Measurements from ENCODE around the gene PDX1.

The PDX1 gene

DNA sequence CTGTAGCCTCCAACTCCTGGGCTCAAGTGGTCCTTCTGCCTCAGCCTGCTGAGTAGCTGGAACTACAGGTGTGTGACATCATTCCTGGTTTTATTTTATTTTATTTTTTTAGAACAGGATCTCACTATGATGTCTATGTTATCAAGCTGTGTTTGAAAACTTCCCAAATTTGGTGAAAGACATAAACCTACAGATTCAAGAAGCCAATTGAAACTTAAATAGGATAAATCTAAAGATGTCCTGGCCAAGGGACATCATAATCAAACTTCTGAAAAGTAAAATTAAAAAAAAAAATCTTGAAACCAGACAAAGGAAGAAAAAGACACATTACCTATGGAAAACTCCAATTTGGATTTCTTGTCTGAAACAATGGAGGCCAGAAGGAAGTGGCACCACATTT, 23.1 kb upstream of the PDX1 start:
- no peak for DNase-seq (ENCODE audit: low read depth in 1 of 2, low spot score in 1 of 2)
- H3K4me3 ChIP-seq (replicated peaks; ENCODE audit: insufficient read depth, low read length) = no peak overlapping the region
- no peak for TF ChIP-seq GABPA (IDR thresholded peaks at IDR 0.05; ENCODE audit: low read depth)
- TF ChIP-seq POLR2AphosphoS5 (IDR thresholded peaks at IDR 0.05; ENCODE audit: low read depth) = no peak
- TF ChIP-seq, protein P1, sequence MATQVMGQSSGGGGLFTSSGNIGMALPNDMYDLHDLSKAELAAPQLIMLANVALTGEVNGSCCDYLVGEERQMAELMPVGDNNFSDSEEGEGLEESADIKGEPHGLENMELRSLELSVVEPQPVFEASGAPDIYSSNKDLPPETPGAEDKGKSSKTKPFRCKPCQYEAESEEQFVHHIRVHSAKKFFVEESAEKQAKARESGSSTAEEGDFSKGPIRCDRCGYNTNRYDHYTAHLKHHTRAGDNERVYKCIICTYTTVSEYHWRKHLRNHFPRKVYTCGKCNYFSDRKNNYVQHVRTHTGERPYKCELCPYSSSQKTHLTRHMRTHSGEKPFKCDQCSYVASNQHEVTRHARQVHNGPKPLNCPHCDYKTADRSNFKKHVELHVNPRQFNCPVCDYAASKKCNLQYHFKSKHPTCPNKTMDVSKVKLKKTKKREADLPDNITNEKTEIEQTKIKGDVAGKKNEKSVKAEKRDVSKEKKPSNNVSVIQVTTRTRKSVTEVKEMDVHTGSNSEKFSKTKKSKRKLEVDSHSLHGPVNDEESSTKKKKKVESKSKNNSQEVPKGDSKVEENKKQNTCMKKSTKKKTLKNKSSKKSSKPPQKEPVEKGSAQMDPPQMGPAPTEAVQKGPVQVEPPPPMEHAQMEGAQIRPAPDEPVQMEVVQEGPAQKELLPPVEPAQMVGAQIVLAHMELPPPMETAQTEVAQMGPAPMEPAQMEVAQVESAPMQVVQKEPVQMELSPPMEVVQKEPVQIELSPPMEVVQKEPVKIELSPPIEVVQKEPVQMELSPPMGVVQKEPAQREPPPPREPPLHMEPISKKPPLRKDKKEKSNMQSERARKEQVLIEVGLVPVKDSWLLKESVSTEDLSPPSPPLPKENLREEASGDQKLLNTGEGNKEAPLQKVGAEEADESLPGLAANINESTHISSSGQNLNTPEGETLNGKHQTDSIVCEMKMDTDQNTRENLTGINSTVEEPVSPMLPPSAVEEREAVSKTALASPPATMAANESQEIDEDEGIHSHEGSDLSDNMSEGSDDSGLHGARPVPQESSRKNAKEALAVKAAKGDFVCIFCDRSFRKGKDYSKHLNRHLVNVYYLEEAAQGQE (IDR thresholded peaks at IDR 0.05; ENCODE audit: insufficient replicate concordance, low read depth) = no peak
- TF ChIP-seq, protein P2, sequence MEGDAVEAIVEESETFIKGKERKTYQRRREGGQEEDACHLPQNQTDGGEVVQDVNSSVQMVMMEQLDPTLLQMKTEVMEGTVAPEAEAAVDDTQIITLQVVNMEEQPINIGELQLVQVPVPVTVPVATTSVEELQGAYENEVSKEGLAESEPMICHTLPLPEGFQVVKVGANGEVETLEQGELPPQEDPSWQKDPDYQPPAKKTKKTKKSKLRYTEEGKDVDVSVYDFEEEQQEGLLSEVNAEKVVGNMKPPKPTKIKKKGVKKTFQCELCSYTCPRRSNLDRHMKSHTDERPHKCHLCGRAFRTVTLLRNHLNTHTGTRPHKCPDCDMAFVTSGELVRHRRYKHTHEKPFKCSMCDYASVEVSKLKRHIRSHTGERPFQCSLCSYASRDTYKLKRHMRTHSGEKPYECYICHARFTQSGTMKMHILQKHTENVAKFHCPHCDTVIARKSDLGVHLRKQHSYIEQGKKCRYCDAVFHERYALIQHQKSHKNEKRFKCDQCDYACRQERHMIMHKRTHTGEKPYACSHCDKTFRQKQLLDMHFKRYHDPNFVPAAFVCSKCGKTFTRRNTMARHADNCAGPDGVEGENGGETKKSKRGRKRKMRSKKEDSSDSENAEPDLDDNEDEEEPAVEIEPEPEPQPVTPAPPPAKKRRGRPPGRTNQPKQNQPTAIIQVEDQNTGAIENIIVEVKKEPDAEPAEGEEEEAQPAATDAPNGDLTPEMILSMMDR (IDR thresholded peaks at IDR 0.05; ENCODE audit: insufficient read depth, low read length) = no peak
- no peak for TF ChIP-seq SPI1 (IDR thresholded peaks at IDR 0.05; ENCODE audit: borderline replicate concordance, low read depth)
- peaks cover 27% of the 10 kb centered on the region for H3K27me3 ChIP-seq (ENCODE audit: insufficient read depth, poor library complexity, severe bottlenecking)
- H3K27ac ChIP-seq (replicated peaks) = no peak overlapping the region

DNA sequence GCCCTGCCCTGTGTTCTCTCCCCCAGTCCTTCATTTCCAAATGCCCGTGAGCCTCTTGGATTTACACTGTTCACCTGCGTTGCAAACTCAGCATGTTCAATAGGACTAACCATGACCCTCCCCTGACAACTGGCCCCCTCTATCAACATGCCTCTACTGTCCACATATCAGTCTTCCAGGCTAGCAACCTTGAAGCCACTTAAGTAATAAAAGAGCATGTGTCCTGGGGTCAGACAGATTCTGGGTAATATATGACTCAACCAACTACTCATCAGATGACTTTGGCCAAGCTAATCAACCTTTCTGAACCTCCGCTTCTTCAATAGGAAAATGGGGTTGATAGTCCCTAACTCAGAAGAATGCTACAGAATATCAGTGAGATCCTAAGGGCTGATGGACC, 15.1 kb upstream of the PDX1 start:
- no peak overlapping the region for H3K4me3 ChIP-seq (replicated peaks; ENCODE audit: insufficient read depth, low read length)
- DNase-seq (ENCODE audit: low read depth in 1 of 2, low spot score in 1 of 2) = no peak
- H3K27ac ChIP-seq (replicated peaks) = no peak overlapping the region
- peaks cover 59% of the 10 kb centered on the region for H3K27me3 ChIP-seq (ENCODE audit: insufficient read depth, poor library complexity, severe bottlenecking)
- TF ChIP-seq, protein P2 (IDR thresholded peaks at IDR 0.05; ENCODE audit: insufficient read depth, low read length) = no peak
- TF ChIP-seq SPI1 (IDR thresholded peaks at IDR 0.05; ENCODE audit: borderline replicate concordance, low read depth) (no peak), GABPA (IDR thresholded peaks at IDR 0.05; ENCODE audit: low read depth) (no peak), POLR2AphosphoS5 (IDR thresholded peaks at IDR 0.05; ENCODE audit: low read depth) (no peak)
- TF ChIP-seq, protein P1 (IDR thresholded peaks at IDR 0.05; ENCODE audit: insufficient replicate concordance, low read depth) = no peak

DNA sequence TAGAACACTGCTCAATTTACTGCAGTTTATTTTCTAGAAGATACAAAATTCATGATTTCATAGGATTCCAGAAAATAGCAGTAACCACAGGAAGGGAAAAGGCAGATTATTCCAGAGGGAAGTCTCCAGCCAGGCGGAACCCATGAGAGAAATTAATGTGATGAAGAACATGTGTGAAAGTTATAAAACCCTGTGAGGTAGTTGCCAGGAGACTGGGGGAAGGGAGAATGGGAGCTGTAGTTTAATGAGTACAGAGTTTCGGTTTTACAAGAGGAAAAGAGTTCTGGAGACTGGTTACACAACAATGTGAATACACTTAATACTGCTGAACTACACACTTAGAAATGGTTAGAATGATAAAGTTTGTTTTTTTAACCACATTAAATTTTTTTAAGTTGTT, 14.2 kb upstream of the PDX1 start:
- TF ChIP-seq, protein P1 (IDR thresholded peaks at IDR 0.05; ENCODE audit: insufficient replicate concordance, low read depth) = no peak
- TF ChIP-seq POLR2AphosphoS5 (IDR thresholded peaks at IDR 0.05; ENCODE audit: low read depth) (no peak), GABPA (IDR thresholded peaks at IDR 0.05; ENCODE audit: low read depth) (no peak), SPI1 (IDR thresholded peaks at IDR 0.05; ENCODE audit: borderline replicate concordance, low read depth) (no peak)
- TF ChIP-seq, protein P2 (IDR thresholded peaks at IDR 0.05; ENCODE audit: insufficient read depth, low read length) = no peak
- no peak overlapping the region for H3K4me3 ChIP-seq (replicated peaks; ENCODE audit: insufficient read depth, low read length)
- H3K27ac ChIP-seq (replicated peaks) = no peak overlapping the region
- peaks cover 64% of the 10 kb centered on the region for H3K27me3 ChIP-seq (ENCODE audit: insufficient read depth, poor library complexity, severe bottlenecking)
- DNase-seq (ENCODE audit: low read depth in 1 of 2, low spot score in 1 of 2) = no peak

Measured in HL-60 (cell line).